OCI-LY7 (cell line): Measurements from ENCODE around the gene ROCK2.

ENCODE experiments used
- CTCF ChIP-seq: fragments of 200-600 bp; sonication (generic); conservative IDR thresholded peaks from 2 replicates; pipeline ENCODE4 v1.5.1; 2014; ENCODE audit warnings: mild to moderate bottlenecking, antibody characterized with exemption, low read length, moderate library complexity, mixed read lengths
- EZH2phosphoT487 ChIP-seq: fragments of 200-600 bp; sonication (generic); IDR thresholded peaks from 2 replicates; pipeline ENCODE4 v1.6.1; 2018; ENCODE audit warnings: low read depth, borderline replicate concordance, mild to moderate bottlenecking, mixed run types, antibody characterized with exemption, low read length, moderate library complexity, mixed read lengths

DNA sequence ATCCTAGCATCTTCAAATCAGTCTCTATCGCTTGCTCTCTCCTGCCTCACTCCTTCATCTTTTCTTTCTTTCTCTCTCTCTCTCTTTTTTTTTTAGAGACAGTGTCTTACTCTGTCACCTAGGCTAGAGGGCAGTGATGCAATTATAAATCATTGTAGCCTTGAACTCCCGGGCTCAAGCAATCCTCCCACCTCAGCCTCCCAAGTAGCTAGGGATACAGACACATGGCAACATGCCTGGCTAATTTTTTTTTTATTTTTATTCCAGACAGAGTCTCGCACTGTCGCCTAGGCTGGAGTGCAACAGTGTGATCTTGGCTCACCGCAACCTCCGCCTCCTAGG lies 199.7 kb downstream of the ROCK2 start:
- no peak for TF ChIP-seq CTCF
- TF ChIP-seq EZH2phosphoT487, result no peak
